K562 (cell line): ENCODE results near the gene CECR2. TPM values are rescaled to one million over a fixed set of nuclear protein-coding genes. Genes with fewer than 3 reads are reported as not detected.

ENCODE experiments used
- polyA plus RNA-seq, 8 experiments: library from polyadenylated mRNA; depleted of rRNA in 4 of 8; stranded (reverse) in 5 of 8; unstranded in 3 of 8; fragments of >200 nt; fragmentation: Nextera tagmentation in 2 of 8; fragmentation: Illumina TruSeq in 1 of 8; extraction: Ambion mirVana in 2 of 8; extraction: Trizol in 1 of 8; gene quantifications; 2 replicates each; pipeline versions ENCODE4 v1.2.1 to v1.2.3, GENCODE V29; 2011 to 2014; ENCODE audit warnings: inconsistent platforms in 1 of 8, missing spikeins in 1 of 8
- total RNA-seq, 7 experiments: library from RNA; depleted of rRNA in 6 of 7; stranded (reverse); fragments of >200 nt in 6 of 7; fragmentation: Illumina TruSeq in 2 of 7; extraction: Trizol in 2 of 7; gene quantifications; 2 replicates each; pipeline versions ENCODE4 v1.2.1 to v1.2.3, GENCODE V29; 2011 to 2021; ENCODE audit warnings: low replicate concordance in 1 of 7
- TF ChIP-seq, protein P1 (sequence below): fragments of 450-650 bp; IDR thresholded peaks from 2 replicates; pipeline ENCODE4 v1.6.1; 2016; ENCODE audit warnings: mild to moderate bottlenecking, moderate library complexity

Gene CECR2
- total and polyA plus RNA-seq, 9 of the 15 experiments (the other 6 are each of a cell fraction or from before 2014, with no cell fraction given) = 0.01 to 1.00 (median 0.27) TPM

DNA sequence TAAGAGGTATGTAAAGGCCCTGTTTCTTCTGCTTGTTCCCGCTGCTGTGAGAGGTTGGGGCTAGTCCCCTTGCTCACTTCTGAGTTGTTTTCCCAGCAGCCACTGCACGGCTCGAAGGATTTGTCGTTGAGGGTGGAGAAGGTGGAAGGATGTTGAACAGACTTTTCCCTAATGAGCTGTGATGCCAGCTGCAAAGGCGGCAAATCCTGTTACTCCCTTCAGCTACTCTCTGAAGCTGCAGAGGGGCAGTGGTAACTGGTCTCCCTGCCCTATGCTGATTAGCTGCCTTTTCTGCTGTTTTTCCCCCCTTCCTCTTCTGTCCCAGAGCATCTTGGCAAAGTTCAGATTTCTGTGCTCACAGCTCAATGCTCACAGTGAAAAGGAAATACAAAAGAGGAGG, 103.7 kb downstream of the CECR2 start (continued):
- TF ChIP-seq, protein P1, sequence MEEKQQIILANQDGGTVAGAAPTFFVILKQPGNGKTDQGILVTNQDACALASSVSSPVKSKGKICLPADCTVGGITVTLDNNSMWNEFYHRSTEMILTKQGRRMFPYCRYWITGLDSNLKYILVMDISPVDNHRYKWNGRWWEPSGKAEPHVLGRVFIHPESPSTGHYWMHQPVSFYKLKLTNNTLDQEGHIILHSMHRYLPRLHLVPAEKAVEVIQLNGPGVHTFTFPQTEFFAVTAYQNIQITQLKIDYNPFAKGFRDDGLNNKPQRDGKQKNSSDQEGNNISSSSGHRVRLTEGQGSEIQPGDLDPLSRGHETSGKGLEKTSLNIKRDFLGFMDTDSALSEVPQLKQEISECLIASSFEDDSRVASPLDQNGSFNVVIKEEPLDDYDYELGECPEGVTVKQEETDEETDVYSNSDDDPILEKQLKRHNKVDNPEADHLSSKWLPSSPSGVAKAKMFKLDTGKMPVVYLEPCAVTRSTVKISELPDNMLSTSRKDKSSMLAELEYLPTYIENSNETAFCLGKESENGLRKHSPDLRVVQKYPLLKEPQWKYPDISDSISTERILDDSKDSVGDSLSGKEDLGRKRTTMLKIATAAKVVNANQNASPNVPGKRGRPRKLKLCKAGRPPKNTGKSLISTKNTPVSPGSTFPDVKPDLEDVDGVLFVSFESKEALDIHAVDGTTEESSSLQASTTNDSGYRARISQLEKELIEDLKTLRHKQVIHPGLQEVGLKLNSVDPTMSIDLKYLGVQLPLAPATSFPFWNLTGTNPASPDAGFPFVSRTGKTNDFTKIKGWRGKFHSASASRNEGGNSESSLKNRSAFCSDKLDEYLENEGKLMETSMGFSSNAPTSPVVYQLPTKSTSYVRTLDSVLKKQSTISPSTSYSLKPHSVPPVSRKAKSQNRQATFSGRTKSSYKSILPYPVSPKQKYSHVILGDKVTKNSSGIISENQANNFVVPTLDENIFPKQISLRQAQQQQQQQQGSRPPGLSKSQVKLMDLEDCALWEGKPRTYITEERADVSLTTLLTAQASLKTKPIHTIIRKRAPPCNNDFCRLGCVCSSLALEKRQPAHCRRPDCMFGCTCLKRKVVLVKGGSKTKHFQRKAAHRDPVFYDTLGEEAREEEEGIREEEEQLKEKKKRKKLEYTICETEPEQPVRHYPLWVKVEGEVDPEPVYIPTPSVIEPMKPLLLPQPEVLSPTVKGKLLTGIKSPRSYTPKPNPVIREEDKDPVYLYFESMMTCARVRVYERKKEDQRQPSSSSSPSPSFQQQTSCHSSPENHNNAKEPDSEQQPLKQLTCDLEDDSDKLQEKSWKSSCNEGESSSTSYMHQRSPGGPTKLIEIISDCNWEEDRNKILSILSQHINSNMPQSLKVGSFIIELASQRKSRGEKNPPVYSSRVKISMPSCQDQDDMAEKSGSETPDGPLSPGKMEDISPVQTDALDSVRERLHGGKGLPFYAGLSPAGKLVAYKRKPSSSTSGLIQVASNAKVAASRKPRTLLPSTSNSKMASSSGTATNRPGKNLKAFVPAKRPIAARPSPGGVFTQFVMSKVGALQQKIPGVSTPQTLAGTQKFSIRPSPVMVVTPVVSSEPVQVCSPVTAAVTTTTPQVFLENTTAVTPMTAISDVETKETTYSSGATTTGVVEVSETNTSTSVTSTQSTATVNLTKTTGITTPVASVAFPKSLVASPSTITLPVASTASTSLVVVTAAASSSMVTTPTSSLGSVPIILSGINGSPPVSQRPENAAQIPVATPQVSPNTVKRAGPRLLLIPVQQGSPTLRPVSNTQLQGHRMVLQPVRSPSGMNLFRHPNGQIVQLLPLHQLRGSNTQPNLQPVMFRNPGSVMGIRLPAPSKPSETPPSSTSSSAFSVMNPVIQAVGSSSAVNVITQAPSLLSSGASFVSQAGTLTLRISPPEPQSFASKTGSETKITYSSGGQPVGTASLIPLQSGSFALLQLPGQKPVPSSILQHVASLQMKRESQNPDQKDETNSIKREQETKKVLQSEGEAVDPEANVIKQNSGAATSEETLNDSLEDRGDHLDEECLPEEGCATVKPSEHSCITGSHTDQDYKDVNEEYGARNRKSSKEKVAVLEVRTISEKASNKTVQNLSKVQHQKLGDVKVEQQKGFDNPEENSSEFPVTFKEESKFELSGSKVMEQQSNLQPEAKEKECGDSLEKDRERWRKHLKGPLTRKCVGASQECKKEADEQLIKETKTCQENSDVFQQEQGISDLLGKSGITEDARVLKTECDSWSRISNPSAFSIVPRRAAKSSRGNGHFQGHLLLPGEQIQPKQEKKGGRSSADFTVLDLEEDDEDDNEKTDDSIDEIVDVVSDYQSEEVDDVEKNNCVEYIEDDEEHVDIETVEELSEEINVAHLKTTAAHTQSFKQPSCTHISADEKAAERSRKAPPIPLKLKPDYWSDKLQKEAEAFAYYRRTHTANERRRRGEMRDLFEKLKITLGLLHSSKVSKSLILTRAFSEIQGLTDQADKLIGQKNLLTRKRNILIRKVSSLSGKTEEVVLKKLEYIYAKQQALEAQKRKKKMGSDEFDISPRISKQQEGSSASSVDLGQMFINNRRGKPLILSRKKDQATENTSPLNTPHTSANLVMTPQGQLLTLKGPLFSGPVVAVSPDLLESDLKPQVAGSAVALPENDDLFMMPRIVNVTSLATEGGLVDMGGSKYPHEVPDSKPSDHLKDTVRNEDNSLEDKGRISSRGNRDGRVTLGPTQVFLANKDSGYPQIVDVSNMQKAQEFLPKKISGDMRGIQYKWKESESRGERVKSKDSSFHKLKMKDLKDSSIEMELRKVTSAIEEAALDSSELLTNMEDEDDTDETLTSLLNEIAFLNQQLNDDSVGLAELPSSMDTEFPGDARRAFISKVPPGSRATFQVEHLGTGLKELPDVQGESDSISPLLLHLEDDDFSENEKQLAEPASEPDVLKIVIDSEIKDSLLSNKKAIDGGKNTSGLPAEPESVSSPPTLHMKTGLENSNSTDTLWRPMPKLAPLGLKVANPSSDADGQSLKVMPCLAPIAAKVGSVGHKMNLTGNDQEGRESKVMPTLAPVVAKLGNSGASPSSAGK = no peak
